Right ventricle myocardium inferior (tissue), 1 donor: ENCODE measurements around the gene ITGAL. TPM values are rescaled to one million over a fixed set of nuclear protein-coding genes. Genes with fewer than 3 reads are reported as not detected.

ENCODE experiments used
- ATAC-seq: fragments of 200-7000 bp; cut with Tn5 transposase; one replicate; pipeline ENCODE4 v1.9.1; 2020; ENCODE audit warnings: mild to moderate bottlenecking, moderate library complexity
- DNase-seq: peaks from one replicate; pipeline ENCODE4 v3.0.0; 2021; ENCODE audit errors: missing footprints
- intact Hi-C: fragments of 100-400 bp; cut with DNase I; formaldehyde crosslinking; loops from one replicate; pipeline ENCODE4 v1.11.0; 2022
- microRNA-seq: library from miRNA; unstranded; fragments of <30 nt; microRNA quantifications from one replicate; pipeline ENCODE4 v1.2.0, GENCODE V29; 2020
- total RNA-seq: library from RNA; stranded (reverse); fragmentation: NEBNext Ultra II Directional; extraction: Animal tissue kit (Norgen Biotek cat#: 25700); gene quantifications from one replicate; pipeline ENCODE4 v1.2.1, GENCODE V29; 2021
- donor health status: DM: no; HTN: yes; CAD: no; lungs with severe emphysema.

The ITGAL gene
- total RNA-seq, 1 donor from 2014 or later = 4.2 TPM

- intact Hi-C loops = loop anchor here (1.0 to 5.0 kb wide), 3 partner anchors 36 to 124 kb away; partner anchors contain the start of genes PRR14 and SEPHS2
These were observed 99.1 kb downstream of the ITGAL start, which contains the start of gene ZNF688 for GRCh38 chr16:30571445-30572322. Gene ZNF688, minus strand, starts transcription at chr16:30571714. Its CDS starts 85 bp downstream, at chr16:30571629.

More at GRCh38 chr16:30571445-30572322, 99.1 kb downstream of the ITGAL start, which contains the start of gene ZNF688:
- ATAC-seq = peak; percentile 92
- peak; percentile 95 for DNase-seq

Small RNAs within 50 kb of the gene (microRNA-seq; reads per million reads assigned to microRNA genes)
- gene MIR4518 = not detected

Other genes with a start within 250 kb of the ITGAL start
- gene NPIPB13, start 224.3 kb upstream of the ITGAL start, total RNA-seq = 4.5 TPM
- gene CD2BP2, start 117.4 kb upstream of the ITGAL start, total RNA-seq = 35.0 TPM
- gene TBC1D10B, start 102.2 kb upstream of the ITGAL start, total RNA-seq = 26.0 TPM
- not detected for gene MYL11, start 97.9 kb upstream of the ITGAL start, total RNA-seq
- gene SEPTIN1, start 90.2 kb upstream of the ITGAL start, total RNA-seq = 1.4 TPM
- gene ZNF48, start 77.3 kb upstream of the ITGAL start, total RNA-seq = 5.3 TPM
- 5.1 TPM for gene ZNF771, start 65.1 kb upstream of the ITGAL start, total RNA-seq
- 35.2 TPM for gene DCTPP1, start 42.7 kb upstream of the ITGAL start, total RNA-seq
- 29.3 TPM for gene SEPHS2, start 26.9 kb upstream of the ITGAL start, total RNA-seq
- 73.8 TPM for gene ZNF768, start 53.8 kb downstream of the ITGAL start, total RNA-seq
- gene ZNF747, start 62.1 kb downstream of the ITGAL start, total RNA-seq = 5.7 TPM
- 10.0 TPM for gene ZNF764, start 85.6 kb downstream of the ITGAL start, total RNA-seq
- gene ZNF688, start 99.0 kb downstream of the ITGAL start, total RNA-seq = 12.2 TPM
- 7.6 TPM for gene ZNF785, start 113.0 kb downstream of the ITGAL start, total RNA-seq
- gene ZNF689, start 137.6 kb downstream of the ITGAL start, total RNA-seq = 4.2 TPM
- gene PRR14, start 178.2 kb downstream of the ITGAL start, total RNA-seq = 18.2 TPM
- gene FBRS, start 185.7 kb downstream of the ITGAL start, total RNA-seq = 31.0 TPM
- gene SRCAP, start 226.4 kb downstream of the ITGAL start, total RNA-seq = 39.7 TPM